GM23338 (cell line): ENCODE results near the gene AHI1. TPM values are rescaled to one million over a fixed set of nuclear protein-coding genes. Genes with fewer than 3 reads are reported as not detected.
"Not testable (repeated sequence)": the region's sequence is repeated elsewhere in the genome, so short reads cannot be mapped to it uniquely, and the experiment has no call there.

Experiments
- ATAC-seq: fragments of 200-7000 bp; cut with Tn5 transposase; 3 replicates; pipeline ENCODE4 v1.9.1; 2020
- DNase-seq: peaks from one replicate; pipeline ENCODE4 v3.0.0-alpha.2; 2015; ENCODE audit warnings: low spot score
- H2AFZ ChIP-seq: fragments of 200-600 bp; sonication (generic); 2 replicates; pipeline ENCODE4 v1.8.0; 2016; ENCODE audit warnings: antibody characterized with exemption, mild to moderate bottlenecking, moderate library complexity
- H3F3A ChIP-seq: fragments of 200-600 bp; sonication (generic); replicated peaks from 2 replicates; pipeline ENCODE4 v1.8.0; 2017; ENCODE audit warnings: antibody characterized with exemption, mixed run types, low read depth
- H3K27ac ChIP-seq: fragments of 200-600 bp; sonication (generic); 2 replicates; pipeline ENCODE4 v1.6.1; 2016; ENCODE audit warnings: low read depth
- H3K27me3 ChIP-seq: fragments of 200-600 bp; sonication (generic); 2 replicates; pipeline ENCODE4 v1.8.0; 2016; ENCODE audit warnings: mild to moderate bottlenecking, mixed run types, moderate library complexity; ENCODE audit not compliant: insufficient read depth
- H3K36me3 ChIP-seq: fragments of 200-600 bp; sonication (generic); 2 replicates; pipeline ENCODE4 v1.8.0; 2016; ENCODE audit warnings: mild to moderate bottlenecking; ENCODE audit not compliant: insufficient read depth
- H3K4me1 ChIP-seq: fragments of 200-600 bp; sonication (generic); 2 replicates; pipeline ENCODE4 v1.8.0; 2016; ENCODE audit warnings: mild to moderate bottlenecking, moderate library complexity; ENCODE audit not compliant: insufficient read depth
- H3K4me2 ChIP-seq: fragments of 200-600 bp; sonication (generic); 2 replicates; pipeline ENCODE4 v1.7.1; 2017; ENCODE audit warnings: mixed run types
- H3K4me3 ChIP-seq: fragments of 200-600 bp; sonication (generic); 2 replicates; pipeline ENCODE4 v1.6.1; 2016; ENCODE audit warnings: mixed run types
- H3K79me2 ChIP-seq: fragments of 200-600 bp; sonication (generic); replicated peaks from 2 replicates; pipeline ENCODE4 v1.8.0; 2017; ENCODE audit warnings: mild to moderate bottlenecking; ENCODE audit not compliant: insufficient read depth
- H3K9me2 ChIP-seq: fragments of 200-600 bp; sonication (generic); 2 replicates; pipeline ENCODE4 v1.8.0; 2017; ENCODE audit not compliant: insufficient read depth
- H4K20me1 ChIP-seq: fragments of 200-600 bp; sonication (generic); replicated peaks from 2 replicates; pipeline ENCODE4 v1.8.0; 2017; ENCODE audit warnings: mild to moderate bottlenecking; ENCODE audit not compliant: insufficient read depth
- H3K27ac Mint-ChIP-seq: 2 replicates; pipeline ENCODE4 v1.8.0; 2020; ENCODE audit warnings: inconsistent platforms, mild to moderate bottlenecking, moderate library complexity, mixed read lengths
- H3K27me3 Mint-ChIP-seq: 3 replicates; pipeline ENCODE4 v1.8.0; 2022; ENCODE audit warnings: low read depth, mild to moderate bottlenecking, moderate library complexity, mixed read lengths, inconsistent platforms; ENCODE audit not compliant: insufficient read depth, poor library complexity
- H3K36me3 Mint-ChIP-seq: 3 replicates; pipeline ENCODE4 v1.8.0; 2021; ENCODE audit warnings: low read depth, mild to moderate bottlenecking, inconsistent platforms, moderate library complexity, mixed read lengths
- H3K4me1 Mint-ChIP-seq: 3 replicates; pipeline ENCODE4 v1.8.0; 2020; ENCODE audit warnings: mild to moderate bottlenecking, inconsistent platforms, mixed read lengths
- H3K4me3 Mint-ChIP-seq: 3 replicates; pipeline ENCODE4 v1.8.0; 2021; ENCODE audit warnings: moderate library complexity, mild to moderate bottlenecking, inconsistent platforms, mixed read lengths
- H3K9me3 Mint-ChIP-seq: 3 replicates; pipeline ENCODE4 v1.8.0; 2020; ENCODE audit warnings: moderate library complexity, mild to moderate bottlenecking, inconsistent platforms, mixed read lengths
- CREB1 ChIP-seq: fragments of 250-450 bp; sonication (Bioruptor Pico); IDR thresholded peaks from 2 replicates; pipeline ENCODE4 v1.5.0; 2020; ENCODE audit warnings: low read depth, mild to moderate bottlenecking, moderate library complexity
- EZH2 ChIP-seq: fragments of 200-600 bp; sonication (generic); IDR thresholded peaks from one replicate; pipeline ENCODE4 v1.8.0; 2017; ENCODE audit warnings: antibody characterized with exemption, mild to moderate bottlenecking, low read depth; ENCODE audit not compliant: unreplicated experiment
- NANOG ChIP-seq: IDR thresholded peaks from 2 replicates; pipeline ENCODE4 v1.6.1; 2016; ENCODE audit warnings: antibody characterized with exemption, borderline replicate concordance
- REST ChIP-seq: IDR thresholded peaks from one replicate; pipeline ENCODE4 v1.6.1; 2018; ENCODE audit warnings: antibody characterized with exemption; ENCODE audit not compliant: unreplicated experiment
- ZNF114 ChIP-seq: fragments of 250-450 bp; sonication (Bioruptor Pico); IDR thresholded peaks from 2 replicates; pipeline ENCODE4 v1.5.0; 2020; ENCODE audit warnings: mild to moderate bottlenecking, moderate library complexity
- ZNF462 ChIP-seq: fragments of 250-450 bp; sonication (Bioruptor Pico); IDR thresholded peaks from 2 replicates; pipeline ENCODE4 v1.5.0; 2020; ENCODE audit warnings: mild to moderate bottlenecking, moderate library complexity
- polyA plus RNA-seq: library from polyadenylated mRNA; unstranded; fragments of >200 nt; fragmentation: Nextera tagmentation; extraction: Ambion mirVana; gene quantifications from 2 replicates; pipeline ENCODE4 v1.2.1, GENCODE V29; 2016
- total RNA-seq: library from RNA; depleted of rRNA; stranded (reverse); fragments of >200 nt; shearing (Covaris generic); gene quantifications from 2 replicates; pipeline ENCODE4 v1.2.3, GENCODE V29; 2014

AHI1 gene
- total and polyA plus RNA-seq, 2 experiments from 2014 or later = 19.8 to 72.9 TPM

- H3K4me3 Mint-ChIP-seq, ATAC-seq, H3K36me3 Mint-ChIP-seq, H3K36me3 ChIP-seq, H3K79me2 ChIP-seq, H3K9me3 Mint-ChIP-seq, H3K27ac Mint-ChIP-seq, H3K27ac ChIP-seq, DNase-seq, H3F3A ChIP-seq, H4K20me1 ChIP-seq, H3K27me3 Mint-ChIP-seq, H3K4me3 ChIP-seq, H2AFZ ChIP-seq, H3K4me2 ChIP-seq, H3K27me3 ChIP-seq: not testable (repeated sequence)
- Histone ChIP-seq H3K9me2 (peaks cover 11% of the 10 kb centered on the region; the same call in 1 of the 2 replicates), H3K4me1 (peaks cover 31% of the 10 kb centered on the region)
- H3K4me1 Mint-ChIP-seq = peaks cover 36% of the 10 kb centered on the region
These were observed 251.0 kb downstream of the AHI1 start for GRCh38 chr6:135246412-135247012.

- TF ChIP-seq NANOG (no peak), EZH2 (no peak), ZNF462 (CRISPR knock-in tag) (no peak), REST (no peak), ZNF114 (CRISPR knock-in tag) (no peak), CREB1 (no peak)
- H3K4me3 Mint-ChIP-seq = no peak overlapping the region
- H2AFZ ChIP-seq = peak overlapping the region; percentile 87
These were observed 252.7 kb downstream of the AHI1 start for GRCh38 chr6:135244805-135245204.

More at GRCh38 chr6:135244805-135245204, 252.7 kb downstream of the AHI1 start:
- Mint-ChIP-seq H3K4me1 (peaks cover 20% of the 10 kb centered on the region), H3K27me3 (no peaks in the 10 kb centered on the region), H3K36me3 (no peaks in the 10 kb centered on the region; the same call in 2 of the 3 replicates), H3K9me3 (no peaks in the 10 kb centered on the region), H3K27ac (no peak overlapping the region)
- H3K79me2 ChIP-seq = no peaks in the 10 kb centered on the region
- H4K20me1 ChIP-seq = no peaks in the 10 kb centered on the region
- no peaks in the 10 kb centered on the region for H3K36me3 ChIP-seq
- H3K4me3 ChIP-seq = no peak overlapping the region
- H3F3A ChIP-seq = no peaks in the 10 kb centered on the region
- H3K4me1 ChIP-seq = peaks cover 15% of the 10 kb centered on the region
- no peak for ATAC-seq
- no peak for DNase-seq
- no peak overlapping the region for H3K4me2 ChIP-seq
- H3K9me2 ChIP-seq = peaks cover 11% of the 10 kb centered on the region; the same call in 1 of the 2 replicates
- no peak overlapping the region for H3K27ac ChIP-seq
- H3K27me3 ChIP-seq = no peaks in the 10 kb centered on the region
